ENCODE results near the gene RNASEH1. TPM values are rescaled to one million over a fixed set of nuclear protein-coding genes. Genes with fewer than 3 reads are reported as not detected.
A peak's percentile ranks its signal among the peaks of the same experiment; 100 is the strongest.

Gene RNASEH1
- total and polyA plus RNA-seq, 2 of the 13 experiments (the other 11 are each of a cell fraction or from before 2014, with no cell fraction given) = 14.5 to 57.4 TPM

DNA sequence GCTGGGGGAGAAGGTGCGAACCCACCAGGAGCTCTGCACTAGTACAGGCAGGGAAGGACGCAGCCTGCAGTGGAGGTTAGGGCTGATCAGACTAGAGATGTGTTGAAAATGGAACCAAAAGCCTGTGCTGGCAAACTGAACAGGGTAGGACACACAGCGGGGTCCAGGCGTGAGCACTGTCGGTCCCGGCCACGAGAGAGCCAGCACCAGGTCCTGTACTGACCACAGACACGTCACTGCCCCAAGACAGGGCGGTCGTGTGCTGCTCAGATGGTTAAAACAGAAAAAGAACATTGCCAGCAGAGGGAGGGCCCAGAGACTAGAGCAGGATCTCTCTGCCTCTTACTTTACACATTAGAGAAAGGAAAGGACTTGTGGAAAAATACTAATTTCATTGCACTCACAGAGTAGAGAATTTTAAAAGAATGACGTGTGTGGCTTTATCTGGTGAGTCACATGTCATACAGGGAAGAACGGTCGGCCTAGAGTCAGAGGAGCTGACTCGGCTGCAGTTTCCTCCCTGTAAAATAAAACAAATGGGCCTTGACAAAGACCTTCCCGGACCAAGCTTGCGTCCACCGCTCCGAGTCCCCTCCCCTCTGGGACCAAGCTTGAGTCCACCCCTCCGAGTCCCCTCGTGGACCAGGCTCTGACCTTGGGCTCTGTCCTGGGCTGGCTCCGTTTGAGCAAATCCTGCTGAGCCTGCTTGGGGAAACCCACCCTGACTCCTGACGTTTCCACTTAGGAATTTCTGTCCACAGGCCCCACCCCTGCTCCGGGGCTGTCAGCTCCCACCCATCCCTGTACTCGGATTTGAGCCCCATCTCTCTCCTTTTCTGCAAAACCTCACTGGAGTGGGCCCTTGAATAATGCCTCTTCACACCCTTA, 22.1 kb downstream of the RNASEH1 start (continued):
- TF ChIP-seq KDM2A (CRISPR knock-in tag; IDR thresholded peaks at IDR 0.05; ENCODE audit: borderline replicate concordance, low read depth) (0 out of 2 replicates have a peak, but pooled peaks have one; percentile 43), NFIC (IDR thresholded peaks at IDR 0.05; ENCODE audit: low read length) (0 out of 2 replicates have a peak, but pooled peaks have one; percentile 37), IKZF4 (CRISPR knock-in tag; IDR thresholded peaks at IDR 0.05; ENCODE audit: borderline replicate concordance, low read depth, not compliant biosample characterization) (no peak), NPAS2 (CRISPR knock-in tag; IDR thresholded peaks at IDR 0.05; ENCODE audit: borderline replicate concordance) (no peak), GPN1 (CRISPR knock-in tag; IDR thresholded peaks at IDR 0.05; ENCODE audit: borderline replicate concordance) (no peak), SPEN (CRISPR knock-in tag; IDR thresholded peaks at IDR 0.05; ENCODE audit: low read depth) (0 out of 2 replicates have a peak, but pooled peaks have one; percentile 48), ZNF225 (CRISPR knock-in tag; IDR thresholded peaks at IDR 0.05) (0 out of 2 replicates have a peak, but pooled peaks have one; percentile 17), ZNF430 (CRISPR knock-in tag; IDR thresholded peaks at IDR 0.05) (peak; percentile 76), HOXA7 (CRISPR knock-in tag; IDR thresholded peaks at IDR 0.05) (no peak), ZNF777 (CRISPR knock-in tag; IDR thresholded peaks at IDR 0.05) (peak; percentile 55), HNRNPH1 (optimal IDR thresholded peaks at IDR 0.05; ENCODE audit: low read depth, low read length) (peak; percentile 30), BRD4 (CRISPR knock-in tag; IDR thresholded peaks at IDR 0.05) (0 out of 2 replicates have a peak, but pooled peaks have one; percentile 47), CHD2 (IDR thresholded peaks at IDR 0.05; ENCODE audit: low read depth, low read length) (no peak), SRSF9 (IDR thresholded peaks at IDR 0.05; ENCODE audit: borderline replicate concordance, insufficient read depth, low read depth, low read length, poor library complexity, severe bottlenecking) (no peak)
- TF ChIP-seq, protein P1, sequence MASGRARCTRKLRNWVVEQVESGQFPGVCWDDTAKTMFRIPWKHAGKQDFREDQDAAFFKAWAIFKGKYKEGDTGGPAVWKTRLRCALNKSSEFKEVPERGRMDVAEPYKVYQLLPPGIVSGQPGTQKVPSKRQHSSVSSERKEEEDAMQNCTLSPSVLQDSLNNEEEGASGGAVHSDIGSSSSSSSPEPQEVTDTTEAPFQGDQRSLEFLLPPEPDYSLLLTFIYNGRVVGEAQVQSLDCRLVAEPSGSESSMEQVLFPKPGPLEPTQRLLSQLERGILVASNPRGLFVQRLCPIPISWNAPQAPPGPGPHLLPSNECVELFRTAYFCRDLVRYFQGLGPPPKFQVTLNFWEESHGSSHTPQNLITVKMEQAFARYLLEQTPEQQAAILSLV (CRISPR knock-in tag; IDR thresholded peaks at IDR 0.05; ENCODE audit: borderline replicate concordance) = no peak
- TF ChIP-seq, protein P2, sequence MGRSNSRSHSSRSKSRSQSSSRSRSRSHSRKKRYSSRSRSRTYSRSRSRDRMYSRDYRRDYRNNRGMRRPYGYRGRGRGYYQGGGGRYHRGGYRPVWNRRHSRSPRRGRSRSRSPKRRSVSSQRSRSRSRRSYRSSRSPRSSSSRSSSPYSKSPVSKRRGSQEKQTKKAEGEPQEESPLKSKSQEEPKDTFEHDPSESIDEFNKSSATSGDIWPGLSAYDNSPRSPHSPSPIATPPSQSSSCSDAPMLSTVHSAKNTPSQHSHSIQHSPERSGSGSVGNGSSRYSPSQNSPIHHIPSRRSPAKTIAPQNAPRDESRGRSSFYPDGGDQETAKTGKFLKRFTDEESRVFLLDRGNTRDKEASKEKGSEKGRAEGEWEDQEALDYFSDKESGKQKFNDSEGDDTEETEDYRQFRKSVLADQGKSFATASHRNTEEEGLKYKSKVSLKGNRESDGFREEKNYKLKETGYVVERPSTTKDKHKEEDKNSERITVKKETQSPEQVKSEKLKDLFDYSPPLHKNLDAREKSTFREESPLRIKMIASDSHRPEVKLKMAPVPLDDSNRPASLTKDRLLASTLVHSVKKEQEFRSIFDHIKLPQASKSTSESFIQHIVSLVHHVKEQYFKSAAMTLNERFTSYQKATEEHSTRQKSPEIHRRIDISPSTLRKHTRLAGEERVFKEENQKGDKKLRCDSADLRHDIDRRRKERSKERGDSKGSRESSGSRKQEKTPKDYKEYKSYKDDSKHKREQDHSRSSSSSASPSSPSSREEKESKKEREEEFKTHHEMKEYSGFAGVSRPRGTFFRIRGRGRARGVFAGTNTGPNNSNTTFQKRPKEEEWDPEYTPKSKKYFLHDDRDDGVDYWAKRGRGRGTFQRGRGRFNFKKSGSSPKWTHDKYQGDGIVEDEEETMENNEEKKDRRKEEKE (IDR thresholded peaks at IDR 0.05) = no peak
- TF ChIP-seq, protein P3, sequence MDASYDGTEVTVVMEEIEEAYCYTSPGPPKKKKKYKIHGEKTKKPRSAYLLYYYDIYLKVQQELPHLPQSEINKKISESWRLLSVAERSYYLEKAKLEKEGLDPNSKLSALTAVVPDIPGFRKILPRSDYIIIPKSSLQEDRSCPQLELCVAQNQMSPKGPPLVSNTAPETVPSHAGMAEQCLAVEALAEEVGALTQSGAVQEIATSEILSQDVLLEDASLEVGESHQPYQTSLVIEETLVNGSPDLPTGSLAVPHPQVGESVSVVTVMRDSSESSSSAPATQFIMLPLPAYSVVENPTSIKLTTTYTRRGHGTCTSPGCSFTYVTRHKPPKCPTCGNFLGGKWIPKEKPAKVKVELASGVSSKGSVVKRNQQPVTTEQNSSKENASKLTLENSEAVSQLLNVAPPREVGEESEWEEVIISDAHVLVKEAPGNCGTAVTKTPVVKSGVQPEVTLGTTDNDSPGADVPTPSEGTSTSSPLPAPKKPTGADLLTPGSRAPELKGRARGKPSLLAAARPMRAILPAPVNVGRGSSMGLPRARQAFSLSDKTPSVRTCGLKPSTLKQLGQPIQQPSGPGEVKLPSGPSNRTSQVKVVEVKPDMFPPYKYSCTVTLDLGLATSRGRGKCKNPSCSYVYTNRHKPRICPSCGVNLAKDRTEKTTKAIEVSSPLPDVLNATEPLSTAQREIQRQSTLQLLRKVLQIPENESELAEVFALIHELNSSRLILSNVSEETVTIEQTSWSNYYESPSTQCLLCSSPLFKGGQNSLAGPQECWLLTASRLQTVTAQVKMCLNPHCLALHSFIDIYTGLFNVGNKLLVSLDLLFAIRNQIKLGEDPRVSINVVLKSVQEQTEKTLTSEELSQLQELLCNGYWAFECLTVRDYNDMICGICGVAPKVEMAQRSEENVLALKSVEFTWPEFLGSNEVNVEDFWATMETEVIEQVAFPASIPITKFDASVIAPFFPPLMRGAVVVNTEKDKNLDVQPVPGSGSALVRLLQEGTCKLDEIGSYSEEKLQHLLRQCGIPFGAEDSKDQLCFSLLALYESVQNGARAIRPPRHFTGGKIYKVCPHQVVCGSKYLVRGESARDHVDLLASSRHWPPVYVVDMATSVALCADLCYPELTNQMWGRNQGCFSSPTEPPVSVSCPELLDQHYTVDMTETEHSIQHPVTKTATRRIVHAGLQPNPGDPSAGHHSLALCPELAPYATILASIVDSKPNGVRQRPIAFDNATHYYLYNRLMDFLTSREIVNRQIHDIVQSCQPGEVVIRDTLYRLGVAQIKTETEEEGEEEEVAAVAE (CRISPR knock-in tag; IDR thresholded peaks at IDR 0.05; ENCODE audit: borderline replicate concordance) = peak; percentile 53; the same call in 1 of the 2 replicates
- TF ChIP-seq, protein P4, sequence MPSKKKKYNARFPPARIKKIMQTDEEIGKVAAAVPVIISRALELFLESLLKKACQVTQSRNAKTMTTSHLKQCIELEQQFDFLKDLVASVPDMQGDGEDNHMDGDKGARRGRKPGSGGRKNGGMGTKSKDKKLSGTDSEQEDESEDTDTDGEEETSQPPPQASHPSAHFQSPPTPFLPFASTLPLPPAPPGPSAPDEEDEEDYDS (CRISPR knock-in tag; IDR thresholded peaks at IDR 0.05) = peak; percentile 17; the same call in 1 of the 2 replicates
- TF ChIP-seq, protein P5, sequence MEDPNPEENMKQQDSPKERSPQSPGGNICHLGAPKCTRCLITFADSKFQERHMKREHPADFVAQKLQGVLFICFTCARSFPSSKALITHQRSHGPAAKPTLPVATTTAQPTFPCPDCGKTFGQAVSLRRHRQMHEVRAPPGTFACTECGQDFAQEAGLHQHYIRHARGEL (CRISPR knock-in tag; IDR thresholded peaks at IDR 0.05) = peak; percentile 78; the same call in 1 of the 2 replicates

All from HepG2 (cell line).